T follicular helper cell (primary cell): ENCODE measurements around the gene NOL12.
"Not testable (repeated sequence)": the region's sequence is repeated elsewhere in the genome, so short reads cannot be mapped to it uniquely, and the experiment has no call there.

Experiments used
- DNase-seq: peaks from one replicate; pipeline ENCODE4 v3.0.0-alpha.2; 2020; ENCODE audit warnings: low read depth

The NOL12 gene

DNA sequence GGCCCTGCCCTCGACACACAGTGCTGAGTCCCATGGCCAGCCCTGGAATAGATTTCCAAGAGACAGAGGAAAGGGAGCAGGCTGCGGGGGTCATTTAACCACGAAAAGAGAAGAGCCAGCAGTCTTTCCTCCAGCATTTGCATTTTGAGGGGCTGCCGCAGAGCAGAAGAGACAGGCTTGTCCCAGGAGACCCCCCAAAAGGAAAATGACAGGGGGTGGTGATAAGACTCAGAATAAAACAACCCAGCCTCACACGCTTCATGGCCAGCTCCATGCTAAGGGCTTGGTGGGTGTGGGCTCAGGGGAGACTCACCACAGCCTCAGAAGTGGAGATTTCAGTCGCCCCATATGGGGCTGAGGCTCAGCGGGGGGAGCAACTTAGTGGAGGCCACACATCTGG is 27.6 kb downstream of the NOL12 start:
- DNase-seq: no peak

DNA sequence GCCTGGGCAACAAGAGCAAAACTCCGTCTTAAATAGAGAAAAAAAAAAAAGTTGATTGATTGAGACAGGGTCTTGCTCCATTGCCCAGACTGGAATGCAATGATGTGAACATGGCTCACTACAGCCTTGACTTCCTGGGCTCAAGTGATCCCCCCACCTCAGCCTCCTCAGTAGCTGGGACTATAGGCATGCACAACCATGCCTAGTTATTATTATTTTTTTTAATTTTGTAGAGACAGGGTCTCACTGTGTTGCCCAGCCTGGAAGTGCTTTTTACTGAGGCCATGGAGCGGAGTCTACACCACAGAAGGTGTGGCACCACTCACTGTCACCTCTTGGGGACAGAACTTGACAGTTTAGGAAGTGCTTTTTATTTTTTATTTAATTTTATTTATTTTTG is 28.5 kb downstream of the NOL12 start:
- no peak for DNase-seq

DNA sequence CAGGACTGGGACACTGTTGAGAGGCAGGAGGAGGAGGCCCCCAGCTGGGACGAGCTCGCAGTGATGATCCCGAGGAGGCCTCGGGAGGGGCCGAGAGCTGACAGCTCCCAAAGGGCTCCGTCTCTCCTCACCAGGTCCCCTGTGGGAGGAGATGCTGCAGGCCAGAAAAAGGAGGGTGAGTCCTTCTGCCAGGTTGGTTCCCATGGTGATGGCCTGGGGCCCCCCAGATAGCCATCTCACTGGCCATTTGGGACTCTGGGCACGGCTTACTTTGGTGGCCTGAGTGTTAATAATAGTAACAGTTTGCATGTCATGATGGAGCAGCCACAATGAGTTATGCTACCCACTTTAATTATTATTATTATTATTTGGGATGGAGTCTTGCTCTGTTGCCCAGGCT is 29.6 kb downstream of the NOL12 start:
- DNase-seq: no peak

DNA sequence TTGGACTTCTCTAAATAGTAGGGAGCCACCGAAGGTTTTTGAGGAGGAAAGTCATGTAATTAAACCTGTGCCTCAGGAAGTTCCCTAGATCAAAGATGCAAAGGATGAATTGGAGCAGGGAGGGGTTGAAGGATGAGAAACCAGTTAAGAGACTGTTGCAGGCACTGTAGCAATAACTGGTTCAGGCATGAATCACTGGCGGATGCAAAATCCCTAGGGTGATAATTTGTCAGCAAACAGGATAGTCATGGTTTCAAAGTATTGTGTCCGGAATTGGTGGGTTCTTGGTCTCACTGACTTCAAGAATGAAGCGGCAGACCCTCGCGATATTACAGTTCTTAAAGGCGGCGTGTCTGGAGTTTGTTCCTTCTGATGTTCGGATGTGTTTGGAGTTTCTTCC is 30.6 kb downstream of the NOL12 start:
- DNase-seq: no peak

DNA sequence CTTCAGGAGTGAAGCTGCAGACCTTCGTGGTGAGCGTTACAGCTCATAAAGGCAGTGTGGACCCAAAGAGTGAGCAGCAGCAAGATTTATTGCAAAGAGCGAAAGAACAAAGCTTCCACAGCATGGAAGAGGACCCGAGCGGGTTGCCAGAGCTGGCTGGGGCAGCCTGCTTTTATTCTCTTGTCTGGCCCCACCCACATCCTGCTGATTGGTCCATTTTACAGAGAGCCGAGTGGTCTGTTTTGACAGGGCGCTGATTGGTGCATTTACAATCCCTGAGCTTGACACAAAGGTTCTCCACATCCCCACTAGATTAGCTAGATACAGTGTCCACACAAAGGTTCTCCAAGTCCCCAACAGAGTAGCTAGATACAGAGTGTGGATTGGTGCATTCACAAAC is 31.1 kb downstream of the NOL12 start:
- DNase-seq: not testable (repeated sequence)

DNA sequence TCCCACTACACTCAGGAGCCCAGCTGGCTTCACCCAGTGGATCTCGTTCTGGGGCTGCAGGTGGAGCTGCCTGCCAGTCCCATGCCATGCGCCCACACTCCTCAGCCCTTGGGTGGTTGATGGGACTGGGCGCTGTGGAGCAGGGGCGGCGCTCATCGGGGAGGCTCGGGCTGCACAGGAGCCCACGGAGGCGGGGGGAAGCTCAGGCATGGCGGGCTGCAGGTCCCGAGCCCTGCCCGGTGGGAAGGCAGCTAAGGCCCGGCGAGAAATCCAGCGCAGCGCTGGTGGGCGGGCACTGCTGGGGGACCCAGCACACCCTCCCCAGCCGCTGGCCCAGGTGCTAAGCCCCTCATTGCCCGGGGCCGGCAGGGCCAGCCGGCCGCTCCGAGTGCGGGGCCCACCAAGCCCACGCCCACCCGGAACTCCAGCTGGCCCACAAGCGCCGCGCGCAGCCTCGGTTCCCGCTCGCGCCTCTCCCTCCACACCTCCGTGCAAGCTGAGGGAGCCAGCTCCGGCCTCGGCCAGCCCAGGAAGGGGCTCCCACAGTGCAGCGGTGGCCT is 31.7 kb downstream of the NOL12 start:
- DNase-seq: not testable (repeated sequence)

DNA sequence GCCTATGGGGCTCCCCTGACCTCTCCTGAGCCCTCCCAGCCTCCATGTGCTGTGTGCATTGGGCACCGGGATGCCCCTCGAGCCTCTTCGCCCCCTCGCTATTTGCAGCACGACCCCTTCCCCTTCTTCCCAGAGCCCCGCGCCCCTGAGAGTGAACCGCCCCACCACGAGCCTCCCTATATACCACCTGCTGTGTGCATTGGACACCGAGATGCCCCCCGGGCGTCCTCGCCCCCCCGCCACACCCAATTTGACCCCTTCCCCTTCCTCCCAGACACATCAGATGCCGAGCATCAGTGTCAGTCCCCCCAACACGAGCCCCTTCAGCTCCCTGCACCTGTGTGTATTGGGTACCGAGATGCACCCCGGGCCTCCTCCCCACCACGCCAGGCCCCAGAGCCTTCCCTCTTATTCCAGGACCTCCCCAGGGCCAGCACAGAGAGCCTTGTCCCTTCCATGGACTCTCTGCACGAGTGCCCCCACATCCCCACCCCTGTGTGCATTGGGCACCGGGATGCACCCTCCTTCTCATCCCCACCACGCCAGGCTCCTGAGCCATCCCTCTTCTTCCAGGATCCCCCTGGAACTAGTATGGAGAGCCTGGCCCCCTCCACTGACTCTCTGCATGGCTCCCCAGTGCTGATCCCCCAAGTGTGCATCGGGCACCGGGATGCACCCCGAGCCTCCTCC is 39.6 kb downstream of the NOL12 start:
- DNase-seq: no peak

DNA sequence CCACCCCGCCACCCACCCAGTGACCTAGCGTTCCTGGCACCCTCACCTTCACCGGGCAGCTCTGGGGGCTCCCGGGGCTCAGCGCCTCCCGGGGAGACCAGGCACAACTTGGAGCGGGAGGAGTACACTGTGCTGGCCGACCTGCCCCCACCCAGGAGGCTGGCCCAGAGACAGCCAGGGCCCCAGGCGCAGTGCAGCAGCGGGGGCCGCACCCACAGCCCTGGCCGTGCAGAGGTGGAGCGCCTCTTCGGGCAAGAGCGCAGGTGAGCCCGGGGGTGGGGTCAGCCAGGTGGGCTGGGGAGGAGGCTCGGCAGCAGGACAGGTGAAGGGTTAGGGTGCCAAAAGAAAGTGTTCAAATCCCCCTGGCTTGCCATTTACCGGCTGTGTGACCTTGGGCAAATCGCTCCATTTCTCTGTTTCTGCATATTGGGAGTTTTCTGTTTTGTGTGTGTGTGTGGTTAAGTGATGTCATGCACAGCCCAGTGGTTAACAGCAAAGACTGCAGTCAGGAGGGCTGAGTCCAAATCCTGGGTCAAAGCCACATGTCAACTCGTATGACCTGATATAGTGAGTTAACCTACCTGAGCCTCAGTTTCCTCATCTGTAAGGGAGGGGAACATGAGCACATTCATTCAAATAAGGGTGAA is 40.2 kb downstream of the NOL12 start:
- DNase-seq: no peak

DNA sequence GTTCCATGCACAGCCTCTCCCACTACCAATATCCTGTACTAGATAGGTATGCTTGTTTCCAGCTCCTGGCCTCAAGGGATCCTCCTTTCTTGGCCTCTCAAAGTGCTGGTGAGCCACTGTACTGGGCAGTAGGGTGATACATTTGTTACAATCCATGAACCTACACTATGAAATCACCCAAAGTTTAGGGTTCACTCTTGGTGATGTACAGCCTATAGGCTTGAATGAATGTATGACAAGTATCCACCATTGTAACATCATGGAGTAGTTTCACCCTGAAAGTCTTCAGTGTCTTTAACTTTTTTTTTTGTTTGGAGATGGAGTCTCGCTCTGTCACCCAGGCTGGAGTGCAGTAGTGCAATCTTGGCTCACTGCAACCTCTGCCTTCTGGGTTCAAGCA is 42.5 kb downstream of the NOL12 start:
- DNase-seq: no peak

DNA sequence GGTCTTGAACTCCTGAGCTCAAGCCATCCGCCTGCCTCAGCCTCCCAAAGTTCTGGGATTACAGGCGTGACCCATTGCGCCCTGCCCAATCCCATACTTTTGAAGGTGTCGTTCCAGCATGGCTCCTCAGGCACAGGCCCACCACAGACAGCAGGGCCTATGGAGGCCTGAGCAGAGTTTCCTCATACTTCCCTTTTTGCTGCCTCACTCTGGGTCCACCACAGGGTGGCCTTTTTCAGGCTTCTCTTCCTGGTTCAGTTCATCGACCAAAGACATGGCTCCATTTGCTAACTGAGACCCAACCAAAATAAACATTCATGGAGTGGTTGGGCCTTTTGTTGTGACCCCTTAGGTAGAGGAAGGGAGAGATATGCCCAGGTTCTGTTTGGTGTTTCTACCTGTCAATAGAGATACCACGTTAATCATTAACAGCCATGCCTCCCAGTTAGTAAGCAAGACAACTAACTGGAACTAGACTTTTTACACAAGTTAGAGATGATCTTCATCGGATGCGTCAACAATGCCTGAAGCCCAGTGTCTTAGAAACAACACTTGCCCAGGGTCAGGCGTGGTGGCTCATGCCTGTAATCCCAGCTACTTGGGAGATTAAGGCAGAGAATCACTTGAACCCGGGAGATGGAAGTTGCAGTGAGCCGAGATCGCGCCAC is 45.8 kb downstream of the NOL12 start:
- DNase-seq: no peak

DNA sequence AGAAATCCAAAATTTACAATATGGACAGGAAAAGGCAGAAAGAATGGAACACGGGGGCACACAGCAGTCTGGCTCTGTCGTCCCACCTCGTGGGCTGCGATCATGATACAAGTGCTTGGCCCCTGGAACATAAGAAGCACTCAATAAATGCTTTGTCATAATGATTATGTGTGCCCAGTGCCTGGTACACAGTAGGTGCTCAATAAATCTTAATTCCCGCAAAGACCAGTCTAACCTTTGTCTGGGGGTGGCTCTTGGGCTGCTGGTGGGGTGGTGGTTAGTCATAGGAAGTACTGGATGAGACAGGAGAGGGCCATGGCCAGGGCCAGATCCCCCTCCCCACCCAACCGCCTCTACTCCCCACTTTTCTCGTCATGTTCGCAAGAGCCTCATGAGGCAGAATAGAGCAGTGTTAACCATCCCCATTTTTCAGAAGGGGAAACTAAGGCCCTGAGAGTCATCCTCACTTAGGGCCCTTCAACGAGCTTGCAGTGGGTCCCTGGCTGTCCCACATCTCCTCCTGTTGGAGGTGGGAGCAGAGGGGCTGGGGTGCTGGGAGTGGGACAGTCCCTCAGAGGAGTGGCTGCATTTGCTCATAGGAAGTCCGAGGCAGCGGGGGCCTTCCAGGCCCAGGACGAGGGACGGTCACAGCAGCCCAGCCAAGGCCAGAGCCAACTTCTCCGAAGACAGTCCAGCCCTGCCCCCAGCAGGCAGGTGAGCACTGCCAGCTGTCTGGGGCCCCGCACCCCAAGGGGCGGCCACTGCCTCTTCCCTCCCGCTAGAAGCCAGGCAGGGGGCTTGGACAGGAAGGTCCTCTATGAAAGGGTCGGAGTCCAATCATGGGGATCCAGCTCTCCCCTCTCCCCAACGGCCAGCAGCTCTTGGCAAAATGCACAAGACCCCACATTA is 46.8 kb downstream of the NOL12 start:
- DNase-seq: no peak

DNA sequence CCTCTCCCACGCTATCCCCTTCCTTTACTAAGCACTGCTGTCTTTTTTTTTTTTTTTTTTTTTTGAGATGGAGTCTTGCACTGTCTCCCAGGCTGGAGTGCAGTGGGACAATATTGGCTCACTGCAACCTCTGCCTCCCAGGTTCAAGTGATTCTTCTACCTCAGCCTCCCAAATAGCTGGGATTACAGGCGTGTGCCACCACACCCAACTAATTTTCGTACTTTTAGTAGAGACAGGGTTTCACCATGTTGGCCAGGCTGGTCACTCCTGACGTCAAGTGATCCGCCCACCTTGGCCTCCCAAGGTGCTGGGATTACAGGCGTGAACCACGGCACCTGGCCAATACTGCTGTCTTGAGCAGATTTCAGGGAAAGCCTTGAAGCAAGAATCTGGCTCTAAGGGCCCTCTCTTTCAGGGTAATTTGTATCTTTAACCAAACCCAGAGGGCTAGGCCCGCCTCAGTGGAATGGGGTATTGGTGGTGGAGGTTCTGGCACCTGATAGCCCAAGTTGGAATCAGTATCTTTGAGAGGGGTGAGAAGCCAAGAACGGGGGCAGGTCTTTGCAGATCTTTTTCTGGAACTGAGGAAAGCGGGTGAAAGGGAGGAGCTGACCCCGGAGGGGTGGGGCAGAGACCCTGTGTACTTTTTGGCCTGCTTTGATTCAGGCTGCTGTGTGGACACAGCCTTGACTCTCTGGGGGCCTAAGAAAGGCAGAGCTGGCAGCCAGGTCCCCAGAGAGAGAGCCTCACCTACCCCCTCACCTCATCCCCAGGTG is 47.7 kb downstream of the NOL12 start:
- no peak for DNase-seq

DNA sequence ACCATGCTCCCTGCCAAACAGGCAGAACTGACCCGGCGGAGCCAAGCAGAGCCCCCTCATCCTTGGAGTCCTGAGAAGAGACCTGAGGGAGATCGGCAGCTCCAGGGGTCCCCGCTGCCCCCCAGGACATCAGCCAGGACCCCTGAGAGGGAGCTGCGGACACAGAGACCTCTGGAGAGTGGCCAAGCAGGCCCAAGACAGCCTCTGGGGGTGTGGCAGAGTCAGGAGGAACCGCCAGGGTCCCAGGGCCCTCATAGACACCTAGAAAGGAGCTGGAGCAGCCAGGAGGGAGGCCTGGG is 48.2 kb downstream of the NOL12 start:
- no peak for DNase-seq

DNA sequence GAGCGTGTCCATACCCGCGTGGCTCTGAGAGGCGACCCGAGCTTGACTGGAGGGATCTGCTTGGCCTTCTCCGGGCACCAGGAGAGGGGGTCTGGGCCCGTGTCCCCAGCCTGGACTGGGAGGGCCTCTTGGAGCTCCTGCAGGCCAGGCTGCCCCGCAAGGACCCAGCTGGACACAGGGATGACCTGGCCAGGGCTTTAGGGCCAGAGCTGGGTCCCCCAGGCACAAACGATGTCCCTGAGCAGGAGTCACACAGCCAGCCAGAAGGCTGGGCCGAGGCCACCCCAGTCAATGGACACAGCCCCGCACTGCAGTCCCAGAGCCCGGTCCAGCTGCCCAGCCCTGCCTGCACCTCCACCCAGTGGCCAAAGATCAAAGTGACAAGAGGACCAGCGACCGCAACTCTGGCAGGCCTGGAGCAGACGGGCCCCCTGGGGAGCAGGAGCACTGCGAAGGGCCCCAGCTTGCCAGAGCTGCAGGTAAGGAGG is 48.9 kb downstream of the NOL12 start:
- DNase-seq: no peak

DNA sequence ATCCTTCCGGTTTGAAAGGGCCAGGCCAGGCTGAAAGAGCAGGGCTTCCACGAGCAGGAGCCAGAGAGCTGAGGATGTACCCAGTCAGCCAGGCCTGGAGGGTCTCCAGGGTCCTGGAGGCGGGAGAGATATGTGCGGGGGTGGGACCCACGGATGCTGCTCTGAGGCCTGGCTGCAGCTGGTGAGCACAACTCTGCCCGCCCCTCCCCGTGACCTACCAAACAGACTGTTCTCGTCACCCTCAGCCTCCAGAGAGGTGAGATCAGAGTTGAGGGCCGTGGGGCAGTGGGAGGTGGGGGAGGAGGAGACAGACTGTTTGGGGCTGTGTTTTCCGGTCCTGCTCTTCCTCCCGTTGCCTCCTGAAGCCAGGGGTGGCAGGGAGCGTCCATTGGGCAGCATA is 52.9 kb downstream of the NOL12 start:
- no peak for DNase-seq

DNA sequence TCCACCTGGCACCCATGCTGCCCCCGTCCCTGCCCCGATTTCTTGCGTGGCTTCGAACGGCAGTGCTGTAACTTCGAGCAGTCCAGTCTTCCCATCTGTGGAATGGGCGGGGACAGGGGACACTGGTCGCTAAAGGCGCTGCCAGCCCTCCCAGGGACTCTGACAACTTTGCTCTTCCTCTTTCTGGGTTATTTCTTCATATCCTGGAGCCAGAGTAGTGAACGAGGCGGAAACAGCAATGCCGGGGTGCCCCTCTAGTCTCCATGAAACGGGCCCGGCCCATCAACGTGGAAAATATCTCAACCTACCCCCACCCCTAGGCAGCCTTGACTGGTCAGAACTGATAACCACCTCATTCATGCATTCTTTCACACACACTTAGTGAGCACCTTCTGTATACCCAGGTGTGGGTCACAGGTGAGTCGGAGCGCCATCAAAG is 53.5 kb downstream of the NOL12 start:
- DNase-seq: no peak

DNA sequence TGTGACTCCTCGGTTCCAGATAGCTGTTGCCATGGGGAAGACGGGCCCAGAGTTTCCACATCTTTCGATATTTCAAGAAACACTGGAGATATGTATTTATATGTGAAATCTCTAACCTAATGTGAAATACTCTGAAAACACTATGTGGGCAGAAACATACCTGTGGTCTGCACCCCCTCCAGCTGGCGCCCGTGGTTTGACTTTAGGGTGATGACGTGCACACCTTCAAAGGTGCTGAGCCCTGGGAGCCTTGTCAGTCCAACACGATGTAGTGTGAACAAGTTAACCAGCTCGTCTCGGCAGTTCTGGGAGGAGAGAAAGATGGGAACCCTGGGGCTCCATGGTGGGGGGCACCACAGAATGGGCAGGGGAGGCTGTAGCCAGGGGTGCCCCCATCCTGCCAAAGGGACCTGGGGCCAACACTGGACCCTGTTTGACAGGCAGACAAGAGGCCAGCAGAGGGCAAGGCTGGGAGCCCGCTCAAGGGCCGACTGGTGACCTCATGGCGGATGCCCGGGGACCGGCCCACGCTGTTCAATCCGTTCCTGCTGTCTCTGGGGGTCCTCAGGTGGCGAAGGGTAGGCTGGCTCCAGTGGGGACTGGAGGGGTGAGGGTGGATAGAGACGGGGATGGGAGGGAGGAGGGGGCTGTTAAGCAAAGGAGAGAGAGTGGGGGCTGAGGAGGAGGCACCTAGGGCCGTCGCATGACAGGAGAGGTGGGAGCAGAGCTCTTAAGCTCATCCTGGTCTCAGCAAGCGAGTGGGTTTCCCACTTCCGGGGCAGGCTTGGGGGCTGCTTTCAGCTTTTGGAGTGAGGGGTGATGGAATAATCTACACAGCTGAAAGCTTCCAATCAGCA is 54.5 kb downstream of the NOL12 start:
- DNase-seq: no peak

DNA sequence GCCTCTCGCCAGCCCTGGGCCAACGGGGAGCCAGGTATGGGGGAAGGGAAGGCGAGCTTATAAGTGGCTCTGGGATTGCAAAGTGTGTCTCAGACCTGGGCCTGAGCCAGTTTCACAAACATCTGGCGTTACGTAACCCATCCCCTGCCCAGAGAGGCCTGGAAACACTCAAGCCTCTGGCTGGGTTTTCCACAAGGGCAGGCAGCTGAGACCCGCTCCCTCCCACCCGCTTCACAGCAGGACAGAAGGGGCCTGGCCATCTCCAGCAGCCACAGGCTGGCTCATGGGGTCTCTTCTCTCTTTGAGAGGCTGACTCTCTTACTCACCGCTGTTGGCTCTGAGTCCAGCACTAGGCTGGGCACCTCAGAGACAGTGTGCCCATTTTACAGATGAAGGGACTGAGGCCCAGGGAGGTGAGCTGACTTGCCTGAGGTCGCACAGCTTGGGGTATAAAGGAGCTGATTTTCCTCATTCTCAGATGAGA is 55.2 kb downstream of the NOL12 start:
- DNase-seq: no peak

DNA sequence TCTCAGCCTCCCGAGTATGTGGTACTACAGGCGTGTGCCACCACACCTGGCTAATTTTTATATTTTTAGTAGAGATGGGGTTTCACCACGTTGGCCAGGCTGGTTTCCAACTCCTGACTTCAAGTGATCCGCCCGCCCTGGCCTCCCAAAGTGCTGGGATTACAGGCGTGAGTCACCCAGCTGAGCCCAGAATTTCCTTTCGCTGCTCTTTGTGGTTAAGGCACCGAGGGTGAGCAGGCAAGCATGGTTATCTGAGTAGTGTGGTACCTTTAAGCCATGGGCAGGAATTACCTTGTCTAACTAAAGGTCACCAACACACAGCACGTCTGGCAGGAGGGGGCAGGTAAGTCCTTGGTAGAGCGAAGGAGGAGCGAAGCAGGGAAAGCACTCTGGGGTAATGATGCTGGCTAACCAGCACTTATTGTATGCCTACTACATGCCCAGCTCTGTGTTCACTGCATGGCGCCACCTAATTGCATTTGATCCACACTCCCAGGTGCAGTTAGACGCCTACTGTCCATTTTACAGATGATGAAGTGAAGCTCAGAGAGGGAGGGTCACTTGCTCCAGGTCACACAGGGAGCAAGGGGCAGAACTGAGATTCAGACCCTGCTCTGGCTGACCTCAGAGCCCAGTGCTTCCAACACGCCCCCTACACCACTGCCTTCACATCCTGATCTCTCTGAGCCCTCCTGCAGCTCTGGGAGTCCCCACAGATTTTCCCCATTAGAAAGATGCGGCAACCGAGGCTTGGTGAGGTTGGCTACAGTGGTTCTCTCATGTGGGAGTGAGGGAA is 56.4 kb downstream of the NOL12 start:
- no peak for DNase-seq
